KMS-11 (cell line): ENCODE measurements around the gene XCL1.
A peak's percentile ranks its signal among the peaks of the same experiment; 100 is the strongest.

Source experiments
- H2AFZ ChIP-seq: fragments of 200-600 bp; sonication (generic); 2 replicates; pipeline ENCODE4 v1.6.1; 2016; ENCODE audit warnings: antibody characterized with exemption, mixed run types, low read depth
- H3K27ac ChIP-seq: fragments of 200-600 bp; sonication (generic); 2 replicates; pipeline ENCODE4 v1.6.1; 2016; ENCODE audit warnings: mild to moderate bottlenecking, mixed run types
- H3K27me3 ChIP-seq: fragments of 200-600 bp; sonication (generic); 2 replicates; pipeline ENCODE4 v1.6.1; 2017; ENCODE audit warnings: mild to moderate bottlenecking, low read depth, mixed run types, moderate library complexity; ENCODE audit not compliant: insufficient read depth
- H3K36me3 ChIP-seq: fragments of 200-600 bp; sonication (generic); 2 replicates; pipeline ENCODE4 v1.6.1; 2017; ENCODE audit warnings: mild to moderate bottlenecking, mixed run types; ENCODE audit not compliant: insufficient read depth
- H3K4me1 ChIP-seq: fragments of 200-600 bp; sonication (generic); 2 replicates; pipeline ENCODE4 v1.6.1; 2016; ENCODE audit warnings: mild to moderate bottlenecking, low read depth, mixed run types; ENCODE audit not compliant: poor library complexity, severe bottlenecking
- H3K4me2 ChIP-seq: fragments of 200-600 bp; sonication (generic); 2 replicates; pipeline ENCODE4 v1.7.0; 2016; ENCODE audit warnings: mild to moderate bottlenecking, mixed run types
- H3K4me3 ChIP-seq: fragments of 200-600 bp; sonication (generic); IDR thresholded peaks from 2 replicates; pipeline ENCODE4 v1.6.1; 2017; ENCODE audit warnings: low read depth, low read length, mixed read lengths; ENCODE audit not compliant: insufficient read depth
- H3K79me2 ChIP-seq: fragments of 200-600 bp; sonication (generic); 2 replicates; pipeline ENCODE4 v1.6.1; 2016; ENCODE audit warnings: low read depth, mixed run types; ENCODE audit not compliant: insufficient read depth
- H3K9ac ChIP-seq: fragments of 200-600 bp; sonication (generic); 2 replicates; pipeline ENCODE4 v1.6.1; 2016; ENCODE audit warnings: mild to moderate bottlenecking, mixed run types
- H4K20me1 ChIP-seq: fragments of 200-600 bp; sonication (generic); 2 replicates; pipeline ENCODE4 v1.6.1; 2016; ENCODE audit warnings: mild to moderate bottlenecking, mixed run types; ENCODE audit not compliant: insufficient read depth
- TF ChIP-seq, protein P1 (sequence below): fragments of 200-600 bp; sonication (generic); conservative IDR thresholded peaks from 2 replicates; pipeline ENCODE4 v1.6.1; 2017; ENCODE audit warnings: low read depth, mild to moderate bottlenecking, antibody characterized with exemption, low read length, moderate library complexity, mixed read lengths

Gene XCL1

DNA sequence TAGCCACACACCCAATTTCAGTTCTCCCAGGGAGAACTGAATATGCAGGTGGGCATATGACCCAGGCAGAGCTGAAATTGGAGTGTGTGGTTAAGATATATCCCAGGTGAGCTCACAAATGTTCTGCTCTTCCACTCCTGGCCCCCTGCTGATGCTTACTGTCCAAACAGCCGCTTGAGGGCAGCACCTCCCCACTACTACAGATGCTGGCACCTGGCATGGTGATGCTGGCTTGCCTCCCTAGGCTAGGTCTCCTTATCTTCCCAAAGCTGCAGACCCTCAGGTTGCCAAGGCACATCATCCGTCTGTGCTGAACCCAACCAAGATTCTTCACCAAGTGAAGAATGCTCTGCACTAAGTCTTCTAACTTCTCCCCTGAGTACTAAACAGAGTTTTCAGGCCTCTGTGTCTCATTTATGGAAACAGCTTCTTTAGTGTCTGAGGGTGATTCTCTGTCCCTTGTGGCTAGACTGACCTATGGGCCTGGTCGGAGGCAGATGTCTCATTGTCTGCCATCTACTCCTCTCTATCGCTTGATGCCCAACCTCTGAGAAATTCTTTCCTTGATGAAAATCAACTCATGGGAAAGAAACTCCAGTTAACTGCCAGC, 27.2 kb downstream of the XCL1 start:
- Histone ChIP-seq H3K4me2 (no peak overlapping the region), H2AFZ (no peak overlapping the region), H3K4me3 (no peak overlapping the region), H3K27me3 (no peaks in the 10 kb centered on the region), H3K36me3 (no peaks in the 10 kb centered on the region), H3K4me1 (no peaks in the 10 kb centered on the region), H3K79me2 (no peaks in the 10 kb centered on the region), H3K27ac (no peak overlapping the region), H4K20me1 (no peaks in the 10 kb centered on the region), H3K9ac (no peak overlapping the region)
- TF ChIP-seq, protein P1, sequence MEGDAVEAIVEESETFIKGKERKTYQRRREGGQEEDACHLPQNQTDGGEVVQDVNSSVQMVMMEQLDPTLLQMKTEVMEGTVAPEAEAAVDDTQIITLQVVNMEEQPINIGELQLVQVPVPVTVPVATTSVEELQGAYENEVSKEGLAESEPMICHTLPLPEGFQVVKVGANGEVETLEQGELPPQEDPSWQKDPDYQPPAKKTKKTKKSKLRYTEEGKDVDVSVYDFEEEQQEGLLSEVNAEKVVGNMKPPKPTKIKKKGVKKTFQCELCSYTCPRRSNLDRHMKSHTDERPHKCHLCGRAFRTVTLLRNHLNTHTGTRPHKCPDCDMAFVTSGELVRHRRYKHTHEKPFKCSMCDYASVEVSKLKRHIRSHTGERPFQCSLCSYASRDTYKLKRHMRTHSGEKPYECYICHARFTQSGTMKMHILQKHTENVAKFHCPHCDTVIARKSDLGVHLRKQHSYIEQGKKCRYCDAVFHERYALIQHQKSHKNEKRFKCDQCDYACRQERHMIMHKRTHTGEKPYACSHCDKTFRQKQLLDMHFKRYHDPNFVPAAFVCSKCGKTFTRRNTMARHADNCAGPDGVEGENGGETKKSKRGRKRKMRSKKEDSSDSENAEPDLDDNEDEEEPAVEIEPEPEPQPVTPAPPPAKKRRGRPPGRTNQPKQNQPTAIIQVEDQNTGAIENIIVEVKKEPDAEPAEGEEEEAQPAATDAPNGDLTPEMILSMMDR, result peak; percentile 95

DNA sequence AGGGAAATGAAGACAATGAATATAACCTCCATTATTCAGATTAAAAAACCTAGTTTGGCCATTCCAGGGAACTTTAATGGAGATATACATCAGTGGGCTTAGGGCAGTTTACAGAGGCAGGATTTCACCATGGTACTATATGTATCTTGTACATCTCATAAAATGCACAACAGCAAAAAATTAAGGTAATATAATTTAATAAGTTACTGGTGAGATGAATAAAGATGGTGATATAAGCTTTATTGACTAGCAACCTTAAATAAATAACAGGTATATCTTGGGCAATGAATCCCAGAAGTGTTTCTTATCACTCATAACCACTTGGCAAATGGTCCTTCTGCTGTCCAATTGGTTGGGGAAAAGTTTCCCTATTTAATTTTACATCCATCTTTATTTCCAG, 29.0 kb downstream of the XCL1 start:
- no peaks in the 10 kb centered on the region for H3K36me3 ChIP-seq
- no peaks in the 10 kb centered on the region for H3K79me2 ChIP-seq
- H3K4me2 ChIP-seq, result no peak overlapping the region
- H3K9ac ChIP-seq, result no peak overlapping the region
- H3K4me3 ChIP-seq, result no peak overlapping the region
- H2AFZ ChIP-seq, result no peak overlapping the region
- TF ChIP-seq, protein P1, result no peak
- no peaks in the 10 kb centered on the region for H4K20me1 ChIP-seq
- no peak overlapping the region for H3K27ac ChIP-seq
- H3K4me1 ChIP-seq, result no peaks in the 10 kb centered on the region
- no peaks in the 10 kb centered on the region for H3K27me3 ChIP-seq

DNA sequence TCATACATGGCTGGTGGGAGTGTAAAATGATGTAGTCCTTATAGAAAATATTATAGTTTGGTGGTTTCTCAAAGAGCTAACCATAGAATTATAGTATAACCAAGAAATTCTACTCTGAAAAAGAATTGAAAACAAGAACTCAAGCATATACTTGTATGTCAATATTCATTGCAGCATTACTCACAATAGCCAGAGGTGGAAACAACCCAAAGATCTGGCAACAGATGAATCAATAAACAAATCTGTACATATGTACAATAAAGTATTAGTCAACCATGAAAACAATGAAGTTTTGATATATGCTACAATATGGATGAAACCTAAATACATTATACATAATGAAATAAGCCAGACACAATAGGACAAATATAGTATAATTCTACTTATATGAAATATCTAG, 29.7 kb downstream of the XCL1 start:
- Histone ChIP-seq H3K4me1 (no peaks in the 10 kb centered on the region), H3K9ac (no peak overlapping the region), H3K4me2 (no peak overlapping the region), H2AFZ (no peak overlapping the region), H3K4me3 (no peak overlapping the region), H4K20me1 (no peaks in the 10 kb centered on the region), H3K79me2 (no peaks in the 10 kb centered on the region), H3K36me3 (no peaks in the 10 kb centered on the region), H3K27me3 (no peaks in the 10 kb centered on the region), H3K27ac (no peak overlapping the region)
- TF ChIP-seq, protein P1, result no peak

DNA sequence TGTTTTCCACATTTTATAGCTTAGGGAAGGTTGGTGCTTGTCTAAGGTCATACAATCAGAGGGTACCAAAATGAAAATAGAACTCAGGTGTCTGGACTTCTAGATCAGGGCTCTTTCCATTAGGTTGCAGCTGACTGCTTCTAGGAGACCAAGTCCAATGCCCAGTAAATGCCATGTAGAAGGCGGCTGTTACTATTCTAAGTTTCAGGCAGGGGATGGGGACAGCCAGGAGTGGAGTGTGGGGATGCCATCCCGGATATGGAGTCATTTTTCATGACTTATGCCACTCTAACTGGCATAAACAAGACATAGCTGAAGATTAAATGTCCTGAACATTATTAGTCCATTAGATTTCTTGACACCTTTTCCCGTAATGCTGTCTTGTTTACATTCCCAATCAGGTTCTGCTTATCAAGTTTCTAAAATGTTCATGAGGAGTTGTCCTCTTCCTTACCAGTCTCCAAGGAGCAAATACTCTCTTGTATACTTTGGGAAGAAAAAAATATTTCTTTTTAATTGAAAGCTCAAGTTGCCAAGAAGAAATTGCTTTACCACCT, 31.5 kb downstream of the XCL1 start:
- H3K27ac ChIP-seq, result no peak overlapping the region
- H4K20me1 ChIP-seq, result no peaks in the 10 kb centered on the region
- no peak overlapping the region for H3K9ac ChIP-seq
- TF ChIP-seq, protein P1, result no peak
- H3K4me3 ChIP-seq, result no peak overlapping the region
- H3K36me3 ChIP-seq, result no peaks in the 10 kb centered on the region
- no peaks in the 10 kb centered on the region for H3K27me3 ChIP-seq
- H3K79me2 ChIP-seq, result no peaks in the 10 kb centered on the region
- no peak overlapping the region for H2AFZ ChIP-seq
- no peaks in the 10 kb centered on the region for H3K4me1 ChIP-seq
- no peak overlapping the region for H3K4me2 ChIP-seq
